ENCODE measurements around the gene TMEM184A.

DNA sequence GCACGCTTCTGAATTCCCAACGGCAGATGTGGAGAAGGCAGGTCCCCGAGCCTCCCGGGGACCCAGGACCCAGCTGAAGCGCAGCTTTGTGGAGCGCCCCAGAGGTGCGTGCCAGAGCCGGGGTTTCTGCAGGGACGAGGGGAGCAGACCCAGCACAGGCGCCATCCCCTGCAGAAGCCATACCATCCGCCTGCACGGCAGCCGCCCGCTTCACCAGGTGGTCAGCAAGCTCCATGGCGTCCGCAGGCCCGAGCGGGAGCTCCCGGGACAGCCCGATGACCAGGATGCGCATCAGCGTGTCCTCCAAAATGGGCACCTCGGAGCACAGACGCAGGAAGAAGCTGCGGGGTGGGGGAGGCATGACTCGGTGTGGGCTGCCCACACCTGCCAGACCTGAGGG lies 62.4 kb downstream of the TMEM184A start:
- TF ChIP-seq, protein P1, sequence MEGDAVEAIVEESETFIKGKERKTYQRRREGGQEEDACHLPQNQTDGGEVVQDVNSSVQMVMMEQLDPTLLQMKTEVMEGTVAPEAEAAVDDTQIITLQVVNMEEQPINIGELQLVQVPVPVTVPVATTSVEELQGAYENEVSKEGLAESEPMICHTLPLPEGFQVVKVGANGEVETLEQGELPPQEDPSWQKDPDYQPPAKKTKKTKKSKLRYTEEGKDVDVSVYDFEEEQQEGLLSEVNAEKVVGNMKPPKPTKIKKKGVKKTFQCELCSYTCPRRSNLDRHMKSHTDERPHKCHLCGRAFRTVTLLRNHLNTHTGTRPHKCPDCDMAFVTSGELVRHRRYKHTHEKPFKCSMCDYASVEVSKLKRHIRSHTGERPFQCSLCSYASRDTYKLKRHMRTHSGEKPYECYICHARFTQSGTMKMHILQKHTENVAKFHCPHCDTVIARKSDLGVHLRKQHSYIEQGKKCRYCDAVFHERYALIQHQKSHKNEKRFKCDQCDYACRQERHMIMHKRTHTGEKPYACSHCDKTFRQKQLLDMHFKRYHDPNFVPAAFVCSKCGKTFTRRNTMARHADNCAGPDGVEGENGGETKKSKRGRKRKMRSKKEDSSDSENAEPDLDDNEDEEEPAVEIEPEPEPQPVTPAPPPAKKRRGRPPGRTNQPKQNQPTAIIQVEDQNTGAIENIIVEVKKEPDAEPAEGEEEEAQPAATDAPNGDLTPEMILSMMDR (conservative IDR thresholded peaks at IDR 0.05) = no peak
- no peak for TF ChIP-seq EZH2 (IDR thresholded peaks at IDR 0.05; ENCODE audit: low read depth)

Measured in PC-9 (cell line).